HepG2 (cell line): ENCODE results near the gene CGREF1. TPM values are rescaled to one million over a fixed set of nuclear protein-coding genes. Genes with fewer than 3 reads are reported as not detected.

ENCODE experiments used
- ATAC-seq: fragments of 200-7000 bp; cut with Tn5 transposase; 3 replicates; pipeline ENCODE4 v1.9.1; 2020; ENCODE audit warnings: mild to moderate bottlenecking, moderate library complexity
- BruUV-seq: library from RNA; stranded (reverse); fragments of 400-500 nt; replicated peaks from 2 replicates; lab custom pipeline; 2021; lab: Mats Ljungman, UMichigan
- CTCF ChIA-PET: fragments of 300-600 bp; formaldehyde crosslinking; extraction: SDS; loops from one replicate; lab custom pipeline; 2021; ENCODE audit warnings: low total read pairs, inconsistent platforms, low intra/inter-chr PET ratio; lab: Yijun Ruan, JAX
- POLR2A ChIA-PET: fragments of 350-600 bp; sonication (Branson Sonifier 250); formaldehyde crosslinking; loops from one replicate; lab custom pipeline; 2020; ENCODE audit warnings: antibody characterized with exemption, inconsistent platforms; lab: Yijun Ruan, JAX
- DNase-seq: peaks from one replicate; pipeline ENCODE4 v3.0.0-alpha.2; 2015; ENCODE audit warnings: low spot score
- FAIRE-seq: peaks from 3 replicates; lab custom pipeline; 2011; peaks lifted over from hg19 to GRCh38; lab: Jason Lieb, UNC
- H2AFZ ChIP-seq: one replicate; pipeline ENCODE4 v1.6.1; 2011; ENCODE audit warnings: low read length, inconsistent platforms
- H3K27ac ChIP-seq: fragments of 300-600 bp; 3 replicates; pipeline ENCODE4 v1.8.0; 2011; ENCODE audit warnings: mixed run types, mild to moderate bottlenecking, mixed read lengths, low read length, inconsistent platforms; ENCODE audit not compliant: insufficient read depth; ENCODE audit errors: extremely low read length
- H3K27me3 ChIP-seq, 2 experiments: fragments of 200-600 bp in 1 of 2; 2 replicates in 1 of 2; 3 replicates in 1 of 2; pipeline versions ENCODE4 v1.6.0 to v1.8.0; 2011; ENCODE audit warnings: low read length in 2 of 2, mild to moderate bottlenecking in 2 of 2, moderate library complexity in 2 of 2, inconsistent platforms in 1 of 2; ENCODE audit not compliant: insufficient read depth in 2 of 2, control insufficient read depth in 1 of 2
- H3K36me3 ChIP-seq, 2 experiments: fragments of 200-600 bp in 1 of 2; replicated peaks in 1 of 2; 2 replicates in 1 of 2; 3 replicates in 1 of 2; pipeline versions ENCODE4 v1.5.1 to v1.8.0; 2011; ENCODE audit warnings: low read length in 2 of 2, inconsistent platforms in 1 of 2; ENCODE audit not compliant: insufficient read depth in 2 of 2, control insufficient read depth in 1 of 2
- H3K4me1 ChIP-seq: 2 replicates; pipeline ENCODE4 v1.5.1; 2012; ENCODE audit warnings: low read length, inconsistent platforms; ENCODE audit not compliant: insufficient read depth
- H3K4me2 ChIP-seq: 2 replicates; pipeline ENCODE4 v1.6.0; 2011; ENCODE audit warnings: low read depth, low read length, inconsistent platforms
- H3K4me3 ChIP-seq, 3 experiments: fragments of 200-600 bp in 1 of 3; sonication (generic), shearing (Covaris generic) in 1 of 3; replicated peaks in 1 of 3; 2 replicates each; pipeline ENCODE4 v1.5.1; 2011 to 2016; ENCODE audit warnings: low read length in 3 of 3, inconsistent platforms in 2 of 3, low read depth in 2 of 3, mild to moderate bottlenecking in 2 of 3, control low read depth in 1 of 3, mixed read lengths in 1 of 3; ENCODE audit not compliant: insufficient read depth in 1 of 3
- H3K79me2 ChIP-seq: one replicate; pipeline ENCODE4 v1.6.1; 2011; ENCODE audit warnings: low read length, inconsistent platforms; ENCODE audit not compliant: insufficient read depth
- H3K9ac ChIP-seq: 2 replicates; pipeline ENCODE4 v1.6.0; 2011; ENCODE audit warnings: mild to moderate bottlenecking, low read depth, low read length, inconsistent platforms; ENCODE audit not compliant: insufficient read depth
- H3K9me3 ChIP-seq: 2 replicates; pipeline ENCODE4 v1.5.1; 2012; ENCODE audit warnings: mild to moderate bottlenecking, low read length
- H4K20me1 ChIP-seq: 2 replicates; pipeline ENCODE4 v1.6.0; 2011; ENCODE audit warnings: inconsistent platforms, mild to moderate bottlenecking, low read length, moderate library complexity; ENCODE audit not compliant: insufficient read depth
- DMTF1 ChIP-seq: sonication (generic); formaldehyde crosslinking; IDR thresholded peaks from 2 replicates; pipeline ENCODE4 v1.4.0; 2020; ENCODE audit warnings: mild to moderate bottlenecking, missing genetic modification reagents
- GABPA ChIP-seq, 2 experiments: IDR thresholded peaks; 2 replicates each; pipeline ENCODE4 v1.6.1; 2011 to 2016; ENCODE audit warnings: low read depth in 2 of 2, low read length in 1 of 2, missing biosample characterization in 1 of 2, missing genetic modification characterization in 1 of 2
- GATAD2A ChIP-seq: IDR thresholded peaks from 2 replicates; pipeline ENCODE4 v1.6.1; 2016
- MNT ChIP-seq: fragments of 450-650 bp; IDR thresholded peaks from 2 replicates; pipeline ENCODE4 v1.6.1; 2016
- NR2C2 ChIP-seq: sonication (generic); formaldehyde crosslinking; IDR thresholded peaks from 2 replicates; pipeline ENCODE4 v1.4.0; 2020; ENCODE audit warnings: missing genetic modification reagents, mild to moderate bottlenecking, moderate library complexity, borderline replicate concordance
- RBFOX2 ChIP-seq: fragments of 200-400 bp; formaldehyde crosslinking; IDR thresholded peaks from 2 replicates; pipeline ENCODE4 v1.6.1; 2017; ENCODE audit warnings: low read depth, mild to moderate bottlenecking, low read length
- SAFB2 ChIP-seq: sonication (generic); formaldehyde crosslinking; IDR thresholded peaks from 2 replicates; pipeline ENCODE4 v1.5.1; 2020; ENCODE audit warnings: missing genetic modification reagents, low read depth, mild to moderate bottlenecking, borderline replicate concordance
- SIX1 ChIP-seq: sonication (generic); formaldehyde crosslinking; IDR thresholded peaks from 2 replicates; pipeline ENCODE4 v1.4.0; 2020; ENCODE audit warnings: missing genetic modification reagents, borderline replicate concordance
- SIX4 ChIP-seq: sonication (generic); formaldehyde crosslinking; IDR thresholded peaks from 2 replicates; pipeline ENCODE4 v1.4.0; 2020; ENCODE audit warnings: missing genetic modification reagents
- TFAP4 ChIP-seq: sonication (generic); IDR thresholded peaks from 2 replicates; pipeline ENCODE4 v1.6.1; 2016; ENCODE audit warnings: low read depth, borderline replicate concordance
- YEATS2 ChIP-seq: sonication (generic); formaldehyde crosslinking; IDR thresholded peaks from 2 replicates; pipeline ENCODE4 v1.4.0; 2020; ENCODE audit warnings: missing genetic modification reagents, borderline replicate concordance
- ZBTB26 ChIP-seq: IDR thresholded peaks from 2 replicates; pipeline ENCODE4 v1.6.1; 2016; ENCODE audit warnings: missing compliant biosample characterization, missing genetic modification reagents, borderline replicate concordance
- ZFP36L2 ChIP-seq: sonication (generic); formaldehyde crosslinking; IDR thresholded peaks from 2 replicates; pipeline ENCODE4 v1.4.0; 2020; ENCODE audit warnings: missing genetic modification reagents
- ZNF264 ChIP-seq: sonication (generic); formaldehyde crosslinking; IDR thresholded peaks from 2 replicates; pipeline ENCODE4 v1.4.0; 2020; ENCODE audit warnings: missing genetic modification reagents
- ZNF605 ChIP-seq: sonication (generic); formaldehyde crosslinking; IDR thresholded peaks from 2 replicates; pipeline ENCODE4 v1.8.0; 2022; ENCODE audit warnings: mild to moderate bottlenecking, missing genetic modification reagents
- ZNF782 ChIP-seq: sonication (generic); formaldehyde crosslinking; IDR thresholded peaks from 2 replicates; pipeline ENCODE4 v1.4.0; 2020; ENCODE audit warnings: missing genetic modification reagents, mild to moderate bottlenecking, borderline replicate concordance
- ZSCAN12 ChIP-seq: sonication (generic); formaldehyde crosslinking; IDR thresholded peaks from 2 replicates; pipeline ENCODE4 v1.9.0; 2021; ENCODE audit warnings: mild to moderate bottlenecking, missing genetic modification reagents
- WGBS: methylation state at CpG from one replicate; pipeline ENCODE4 v1.1.6; 2017; ENCODE audit warnings: low lambda C conversion rate; 5-methylcytosine and 5-hydroxymethylcytosine counted together
- in situ Hi-C: cut with HindIII; loops from 2 replicates; pipeline ENCODE4 v1.10.0; 2017; ENCODE audit warnings: low pct_unique_long_range_greater_than_20kb; ENCODE audit not compliant: extremely low pct_ligation_motif_present
- intact Hi-C: fragments of 100-400 bp; cut with micrococcal nuclease; formaldehyde crosslinking; loops from one replicate; pipeline ENCODE4 v1.10.0; 2022; ENCODE audit not compliant: unreplicated experiment
- polyA plus RNA-seq, 8 experiments: library from polyadenylated mRNA; depleted of rRNA in 3 of 8; stranded (reverse) in 7 of 8; unstranded in 1 of 8; fragments of >200 nt; fragmentation: Illumina TruSeq in 4 of 8; extraction: Trizol in 4 of 8; gene quantifications; 2 replicates each; pipeline versions ENCODE4 v1.2.1 to v1.2.3, GENCODE V29; 2011 to 2016; ENCODE audit warnings: low read depth in 4 of 8, missing spikeins in 1 of 8, mixed read lengths in 1 of 8; ENCODE audit not compliant: insufficient read depth in 1 of 8
- total RNA-seq, 5 experiments: library from RNA; depleted of rRNA; stranded (reverse); fragments of >200 nt; fragmentation: Illumina TruSeq; extraction: Trizol; gene quantifications; 2 replicates each; pipeline ENCODE4 v1.2.3, GENCODE V29; 2016; ENCODE audit warnings: low read depth in 1 of 5

Gene CGREF1
- total and polyA plus RNA-seq, 2 of the 13 experiments (the other 11 are each of a cell fraction or from before 2014, with no cell fraction given): 13.9 to 23.4 TPM

- H3K36me3 ChIP-seq: peaks cover 20 to 34% of the 10 kb centered on the region in 2 experiments
- intact Hi-C loops (loop anchor here (1.0 to 2.0 kb wide), 2 partner anchors 12 to 56 kb away; partner anchors contain the start of gene ABHD1), in situ Hi-C loops (no loop called here)
- no peak overlapping the region for H3K27ac ChIP-seq
- DNase-seq (no peak), ATAC-seq (no peak), FAIRE-seq (peak; percentile 23)
- peak overlapping the region; percentile 47 for H3K4me2 ChIP-seq
- TSS peak; percentile 44 for BruUV-seq
- peak overlapping the region; percentile 21; the same call in 1 of the 2 replicates for H3K9ac ChIP-seq
- CTCF ChIA-PET: interaction anchor here (1.8 kb wide), 1 partner anchor 56 kb away, joined by 10 read pairs; no protein-coding TSS in a partner anchor
- H3K4me3 ChIP-seq: peak overlapping the region in 1 of 3 experiments; percentile 100; a peak in 2 of 6 replicates
- POLR2A ChIA-PET: interaction anchor here (1.2 to 3.6 kb wide), 21 partner anchors 11 to 129 kb away, joined by 3 to 76 read pairs (median 8); partner anchors contain the start of genes ABHD1, AGBL5, ATRAID and CGREF1
- H3K9me3 ChIP-seq: no peaks in the 10 kb centered on the region
- peaks cover 6 to 21% of the 10 kb centered on the region in 2 experiments; a peak in 3 of 5 replicates for H3K27me3 ChIP-seq
- H3K4me1 ChIP-seq: peaks cover 53% of the 10 kb centered on the region
- 64% methylated on average over 33 of the region's 33 CpGs for WGBS
- no peak overlapping the region for H2AFZ ChIP-seq
- peaks cover 22% of the 10 kb centered on the region for H3K79me2 ChIP-seq
- no peaks in the 10 kb centered on the region; the same call in 1 of the 2 replicates for H4K20me1 ChIP-seq
- TF ChIP-seq SIX4 (CRISPR knock-in tag) (no peak), ZSCAN12 (CRISPR knock-in tag) (no peak), GATAD2A (CRISPR knock-in tag) (peak; percentile 33; the same call in 1 of the 2 replicates), DMTF1 (CRISPR knock-in tag) (no peak), GABPA (IDR thresholded peaks at IDR 0.05; ENCODE audit: low read depth, low read length) (no peak), GABPA (CRISPR knock-in tag; IDR thresholded peaks at IDR 0.05; ENCODE audit: low read depth) (0 out of 2 replicates have a peak, but pooled peaks have one; percentile 22), SAFB2 (CRISPR knock-in tag) (no peak; the same call in 1 of the 2 replicates), ZBTB26 (no peak), ZNF605 (CRISPR knock-in tag) (0 out of 2 replicates have a peak, but pooled peaks have one; percentile 70), RBFOX2 (no peak), NR2C2 (CRISPR knock-in tag) (peak; percentile 34; the same call in 1 of the 2 replicates), ZFP36L2 (CRISPR knock-in tag) (no peak), TFAP4 (no peak), YEATS2 (0 out of 2 replicates have a peak, but pooled peaks have one; percentile 27), ZNF782 (CRISPR knock-in tag) (0 out of 2 replicates have a peak, but pooled peaks have one; percentile 61), MNT (no peak), ZNF264 (no peak), SIX1 (CRISPR knock-in tag) (0 out of 2 replicates have a peak, but pooled peaks have one; percentile 18)
These were observed 16.0 kb upstream of the CGREF1 start for GRCh38 chr2:27134781-27135477.
